Esophagus squamous epithelium (tissue), 5 donors: ENCODE measurements around the gene RPS15. TPM values are rescaled to one million over a fixed set of nuclear protein-coding genes. Genes with fewer than 3 reads are reported as not detected.

ENCODE experiments used
- DNase-seq: peaks from one replicate; lab custom pipeline; 2025; lab: John Stamatoyannopoulos, UW
- H3K27ac ChIP-seq, 4 donors: fragments of 200-600 bp; sonication (generic); one replicate each; pipeline ENCODE4 v1.5.1; 2016 to 2019; ENCODE audit warnings: mild to moderate bottlenecking in 1 of 4
- H3K27me3 ChIP-seq, 4 donors: fragments of 200-600 bp; sonication (generic); 1 replicate in 3 of 4; 2 replicates in 1 of 4; pipeline versions ENCODE4 v1.5.1 to v1.6.0; 2017 to 2021; ENCODE audit warnings: antibody characterized with exemption in 1 of 4
- H3K36me3 ChIP-seq, 3 donors: fragments of 200-600 bp; sonication (generic); one replicate each; pipeline ENCODE4 v1.5.1; 2016 to 2019
- H3K4me1 ChIP-seq, 3 donors: fragments of 200-600 bp; sonication (generic); one replicate each; pipeline ENCODE4 v1.5.1; 2017 to 2019
- H3K4me3 ChIP-seq, 4 donors: fragments of 200-600 bp; sonication (generic); 1 replicate in 3 of 4; 2 replicates in 1 of 4; pipeline ENCODE4 v1.5.1; 2016 to 2019; ENCODE audit warnings: mild to moderate bottlenecking in 2 of 4, moderate library complexity in 1 of 4
- H3K9me3 ChIP-seq, 3 donors: fragments of 200-600 bp; sonication (generic); one replicate each; pipeline ENCODE4 v1.5.1; 2016 to 2019
- POLR2A ChIP-seq, 4 donors: fragments of 450-650 bp; IDR thresholded peaks; one replicate each; pipeline ENCODE4 v1.6.1; 2017; ENCODE audit warnings: antibody characterized with exemption in 4 of 4, mild to moderate bottlenecking in 4 of 4, moderate library complexity in 3 of 4
- WGBS, 2 donors: methylation state at CpG; one replicate each; pipeline ENCODE4 v1.1.5; 2018; 5-methylcytosine and 5-hydroxymethylcytosine counted together
- intact Hi-C: fragments of 100-400 bp; cut with DNase I; formaldehyde crosslinking; loops from one replicate; pipeline ENCODE4 v1.15.0; 2022
- total RNA-seq, 4 donors: library from RNA; depleted of rRNA; stranded (reverse); fragments of >200 nt; gene quantifications; one replicate each; pipeline ENCODE4 v1.1.0, GENCODE V29; 2016
- TF ChIP-seq, protein P1 (sequence below), 6 experiments: fragments of 450-650 bp in 4 of 6; fragments of 200-600 bp in 2 of 6; sonication (generic) in 2 of 6; IDR thresholded peaks; one replicate each; pipeline ENCODE4 v1.5.1; 2016 to 2019; ENCODE audit warnings: antibody characterized with exemption in 6 of 6, mild to moderate bottlenecking in 4 of 6, moderate library complexity in 4 of 6
- donor health status: DM: yes; HTN: yes; CAD: no.

Gene RPS15
- total RNA-seq, 4 donors from 2014 or later: 2,502 to 3,774 (median 3,129) TPM

DNA sequence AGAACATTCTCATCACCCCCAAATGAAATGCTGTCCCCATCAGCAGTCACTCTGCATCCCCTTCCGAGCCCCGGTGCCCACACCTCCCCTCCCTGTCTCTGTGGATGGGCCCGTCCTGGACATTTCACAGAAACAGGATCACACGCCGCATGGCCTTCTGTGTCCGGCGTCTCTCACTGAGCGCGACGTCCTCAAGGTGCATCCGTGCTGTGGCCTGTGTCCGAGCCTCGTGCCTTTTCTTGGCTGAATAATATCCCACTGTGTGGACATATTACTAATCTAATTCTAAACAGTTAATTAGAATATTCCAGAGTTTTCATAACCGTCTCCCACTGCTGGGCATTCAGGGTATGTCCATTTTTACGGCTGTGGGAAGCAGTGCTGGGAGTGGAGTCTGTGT, 45.8 kb upstream of the RPS15 start:
- intact Hi-C loops: no loop called here
- Histone ChIP-seq H3K4me1 (peaks cover 29 to 52% (median 32%) of the 10 kb centered on the region in 3 donors), H3K4me3 (no peak overlapping the region), H3K36me3 (peaks cover 10 to 69% (median 40%) of the 10 kb centered on the region in 3 donors), H3K9me3 (no peaks in the 10 kb centered on the region), H3K27me3 (no peaks in the 10 kb centered on the region), H3K27ac (no peak overlapping the region)
- no peak for DNase-seq
- WGBS, 2 donors: 93 to 98% methylated on average over 12 to 13 of the region's 15 CpGs
- TF ChIP-seq, protein P1, sequence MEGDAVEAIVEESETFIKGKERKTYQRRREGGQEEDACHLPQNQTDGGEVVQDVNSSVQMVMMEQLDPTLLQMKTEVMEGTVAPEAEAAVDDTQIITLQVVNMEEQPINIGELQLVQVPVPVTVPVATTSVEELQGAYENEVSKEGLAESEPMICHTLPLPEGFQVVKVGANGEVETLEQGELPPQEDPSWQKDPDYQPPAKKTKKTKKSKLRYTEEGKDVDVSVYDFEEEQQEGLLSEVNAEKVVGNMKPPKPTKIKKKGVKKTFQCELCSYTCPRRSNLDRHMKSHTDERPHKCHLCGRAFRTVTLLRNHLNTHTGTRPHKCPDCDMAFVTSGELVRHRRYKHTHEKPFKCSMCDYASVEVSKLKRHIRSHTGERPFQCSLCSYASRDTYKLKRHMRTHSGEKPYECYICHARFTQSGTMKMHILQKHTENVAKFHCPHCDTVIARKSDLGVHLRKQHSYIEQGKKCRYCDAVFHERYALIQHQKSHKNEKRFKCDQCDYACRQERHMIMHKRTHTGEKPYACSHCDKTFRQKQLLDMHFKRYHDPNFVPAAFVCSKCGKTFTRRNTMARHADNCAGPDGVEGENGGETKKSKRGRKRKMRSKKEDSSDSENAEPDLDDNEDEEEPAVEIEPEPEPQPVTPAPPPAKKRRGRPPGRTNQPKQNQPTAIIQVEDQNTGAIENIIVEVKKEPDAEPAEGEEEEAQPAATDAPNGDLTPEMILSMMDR (IDR thresholded peaks at IDR 0.05): no peak
- no peak for TF ChIP-seq POLR2A (IDR thresholded peaks at IDR 0.05)

DNA sequence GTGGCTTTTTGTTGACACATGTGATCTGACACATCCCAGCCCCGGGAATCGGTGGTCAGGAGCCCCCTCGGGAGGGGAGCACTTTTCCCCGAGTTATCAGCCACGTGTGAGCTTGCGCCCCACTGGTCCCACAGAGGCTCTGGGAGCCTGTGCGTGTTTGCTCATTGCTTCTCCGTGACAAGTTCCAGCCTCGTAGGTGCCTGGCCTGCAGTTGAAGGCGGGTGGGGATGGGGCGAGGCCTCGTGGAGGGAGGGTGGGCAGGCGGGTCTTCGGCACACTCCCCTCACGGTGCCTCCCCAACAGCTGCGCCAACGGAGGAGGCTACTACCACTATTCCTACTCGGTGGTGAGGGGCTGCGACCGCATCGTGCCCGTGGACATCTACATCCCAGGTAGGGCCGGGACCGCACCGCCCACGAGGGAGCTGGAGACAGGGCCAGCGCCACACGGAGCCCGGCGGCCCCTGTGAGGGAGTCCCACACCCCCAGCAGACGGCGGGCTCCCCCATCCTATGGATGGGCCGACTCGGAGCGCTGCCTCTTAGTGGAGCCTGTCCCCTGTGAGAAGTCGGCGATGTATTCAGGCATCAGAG, 45.2 kb upstream of the RPS15 start:
- Histone ChIP-seq H3K9me3 (no peaks in the 10 kb centered on the region), H3K4me3 (no peak overlapping the region), H3K27ac (peak overlapping the region in 1 of 4 donors; percentile 51), H3K27me3 (no peaks in the 10 kb centered on the region), H3K36me3 (peaks cover 10 to 63% (median 38%) of the 10 kb centered on the region in 3 donors), H3K4me1 (peaks cover 28 to 45% (median 31%) of the 10 kb centered on the region in 3 donors)
- 94 to 100% methylated on average over 3 to 9 of the region's 37 CpGs for WGBS, 2 donors
- intact Hi-C loops: no loop called here
- DNase-seq: no peak
- TF ChIP-seq, protein P1 (IDR thresholded peaks at IDR 0.05): no peak
- no peak for TF ChIP-seq POLR2A (IDR thresholded peaks at IDR 0.05)

DNA sequence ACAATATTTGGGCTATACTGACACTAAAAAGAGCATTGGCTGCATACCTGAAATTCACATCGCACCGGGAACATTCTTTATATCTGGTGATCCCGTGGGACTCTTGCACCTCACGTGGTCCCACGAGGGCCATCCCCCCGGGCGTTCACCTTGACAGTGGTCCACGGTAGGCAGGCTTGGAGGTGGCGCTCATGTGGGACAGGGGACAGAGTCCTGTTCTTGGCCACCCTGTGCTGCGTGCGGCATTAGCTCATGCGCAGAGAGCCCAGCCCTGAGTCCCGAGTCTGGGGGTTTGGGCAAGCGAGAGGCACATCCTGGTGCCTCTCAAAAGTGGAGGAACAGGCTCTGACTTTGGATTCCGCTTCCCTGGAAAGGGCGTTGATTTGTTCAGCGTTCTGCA, 44.4 kb upstream of the RPS15 start:
- no peak overlapping the region for H3K4me3 ChIP-seq
- WGBS, 2 donors: 50 to 72% methylated on average over 5 to 7 of the region's 17 CpGs
- DNase-seq: no peak
- intact Hi-C loops: no loop called here
- peaks cover 28 to 41% (median 31%) of the 10 kb centered on the region in 3 donors for H3K4me1 ChIP-seq
- TF ChIP-seq, protein P1 (IDR thresholded peaks at IDR 0.05): no peak
- no peak for TF ChIP-seq POLR2A (IDR thresholded peaks at IDR 0.05)
- H3K27ac ChIP-seq: peak overlapping the region; percentile 6 to 51 (median 19)
- no peaks in the 10 kb centered on the region for H3K27me3 ChIP-seq
- peaks cover 5 to 55% (median 32%) of the 10 kb centered on the region in 3 donors for H3K36me3 ChIP-seq
- no peaks in the 10 kb centered on the region for H3K9me3 ChIP-seq

DNA sequence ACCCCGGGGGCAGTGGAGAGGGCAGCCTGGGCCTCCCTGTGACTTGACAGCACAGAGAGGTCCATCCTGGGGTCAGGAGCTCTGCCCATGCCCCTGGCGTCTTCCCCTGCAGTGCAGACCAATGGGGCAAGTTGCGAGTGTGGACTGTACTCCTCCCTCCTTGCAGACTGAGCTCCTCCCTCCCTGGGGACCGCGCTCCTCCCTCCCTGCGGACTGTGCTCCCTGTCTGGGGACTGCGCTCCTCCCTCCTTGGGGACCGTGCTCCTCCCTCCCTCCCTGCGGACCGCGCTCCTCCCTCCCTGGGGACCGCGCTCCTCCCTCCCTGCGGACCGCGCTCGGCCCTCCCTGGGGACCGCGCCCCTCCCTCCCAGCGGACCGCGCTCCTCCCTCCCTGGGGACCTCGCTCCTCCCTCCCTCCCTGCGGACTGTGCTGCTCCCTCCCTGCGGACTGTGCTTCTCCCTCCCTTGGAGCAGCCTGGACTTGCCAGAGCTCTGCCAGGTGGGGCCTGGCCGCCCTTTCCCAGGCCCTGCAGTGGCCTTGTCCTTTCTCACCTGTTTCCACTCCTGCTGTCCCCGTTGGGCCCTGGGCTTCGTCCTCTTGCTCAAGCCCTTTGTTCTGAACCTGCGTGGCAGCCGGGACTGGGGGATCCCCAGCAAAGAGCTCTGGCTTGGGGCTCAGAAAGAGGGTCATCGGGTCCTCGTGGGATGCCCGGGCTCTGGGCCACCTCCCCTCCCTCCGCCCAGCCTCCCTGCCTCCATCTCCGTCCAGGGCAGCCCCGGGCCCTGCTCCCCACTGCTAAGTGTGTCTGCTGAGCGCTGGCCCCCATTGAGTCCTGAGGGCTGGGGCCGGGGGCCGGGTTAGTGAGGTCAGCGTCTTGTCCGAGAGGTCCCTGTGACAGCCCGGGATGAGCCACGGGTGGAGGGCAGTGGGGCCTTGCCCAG, 43.7 kb upstream of the RPS15 start:
- H3K27me3 ChIP-seq: no peaks in the 10 kb centered on the region
- intact Hi-C loops: no loop called here
- H3K9me3 ChIP-seq: no peaks in the 10 kb centered on the region
- H3K4me1 ChIP-seq: peaks cover 28 to 43% (median 31%) of the 10 kb centered on the region in 3 donors
- peak overlapping the region; percentile 15 to 51 (median 34) for H3K27ac ChIP-seq
- DNase-seq: no peak
- peaks cover under 1 to 48% (median 25%) of the 10 kb centered on the region in 3 donors for H3K36me3 ChIP-seq
- peak overlapping the region in 3 of 4 donors; percentile 2 to 9 (median 7) for H3K4me3 ChIP-seq
- WGBS, 2 donors: 37 to 59% methylated on average over 14 to 16 of the region's 43 CpGs
- TF ChIP-seq POLR2A (IDR thresholded peaks at IDR 0.05): no peak
- TF ChIP-seq, protein P1 (IDR thresholded peaks at IDR 0.05): no peak
